ENCODE results near the gene SERINC4. TPM values are rescaled to one million over a fixed set of nuclear protein-coding genes. Genes with fewer than 3 reads are reported as not detected.
"Not testable (repeated sequence)": the region's sequence is repeated elsewhere in the genome, so short reads cannot be mapped to it uniquely, and the experiment has no call there.

SERINC4 gene
- total and polyA plus RNA-seq, 9 of the 15 experiments (the other 6 are each of a cell fraction or from before 2014, with no cell fraction given), result 0.14 to 0.86 (median 0.18) TPM; not detected in 2

GRCh38 chr15:43746903-43747309, 53.1 kb downstream of the SERINC4 start (continued):
- TF ChIP-seq RAD51 (IDR thresholded peaks at IDR 0.05; ENCODE audit: borderline replicate concordance, low read depth) (peak; percentile 39; the same call in 1 of the 2 replicates), NKRF (IDR thresholded peaks at IDR 0.05; ENCODE audit: borderline replicate concordance) (peak; percentile 66; the same call in 1 of the 2 replicates), GTF2E2 (tag; IDR thresholded peaks at IDR 0.05) (0 out of 2 replicates have a peak, but pooled peaks have one; percentile 26)

GRCh38 chr15:43746245-43746902, 53.6 kb downstream of the SERINC4 start, which contains the start of gene PDIA3:
TSS of gene PDIA3 (plus strand) at chr15:43746438. CDS start at chr15:43746540, 102 bp downstream.
- H3K27ac ChIP-seq (ENCODE audit: extremely low read depth, low read depth, low read length), result peak within 1 kb of the TSS; percentile 97
- peaks cover 28% of the 10 kb centered on the region for H3K36me3 ChIP-seq (ENCODE audit: control insufficient read depth, insufficient read depth, low read length)
- ATAC-seq, result peak; percentile 96
- H3K9me1 ChIP-seq (ENCODE audit: control insufficient read depth, insufficient read depth, low read length); in situ Hi-C loops (cut with MboI); CTCF ChIA-PET (ENCODE audit: low intra/inter-chr PET ratio); H3K9me3 ChIP-seq (replicated peaks; ENCODE audit: control insufficient read depth, insufficient read depth, low read depth, low read length); H3K27me3 ChIP-seq (ENCODE audit: control insufficient read depth in 2 of 2, insufficient read depth in 2 of 2, low read length in 2 of 2); FAIRE-seq; H4K20me1 ChIP-seq (replicated peaks; ENCODE audit: control insufficient read depth, insufficient read depth, low read length); BruUV-seq (replicated peaks); intact Hi-C loops (cut with micrococcal nuclease): not testable (repeated sequence)
- peak within 1 kb of the TSS; percentile 89 for H3K4me2 ChIP-seq (ENCODE audit: insufficient read depth, low read length)
- peak; percentile 93 to 96 (median 94) for DNase-seq (ENCODE audit: extremely low read depth in 1 of 4, low spot score in 3 of 4)
- H2AFZ ChIP-seq (ENCODE audit: low read depth, low read length), result peak within 1 kb of the TSS; percentile 76
- peaks cover 53% of the 10 kb centered on the region for H3K79me2 ChIP-seq (ENCODE audit: control insufficient read depth, insufficient read depth, low read length)
- H3K9ac ChIP-seq (ENCODE audit: insufficient read depth in 1 of 2, low read depth in 2 of 2, low read length in 2 of 2), result peak within 1 kb of the TSS; percentile 90 to 96
- peak within 1 kb of the TSS; percentile 83 for H3K4me3 ChIP-seq
- under 1% methylated on average over 35 of the region's 84 CpGs for WGBS (ENCODE audit: insufficient coverage, low coverage, missing lambda C conversion rate)
- peaks cover 11 to 15% of the 10 kb centered on the region in 2 experiments; a peak in 4 of 5 replicates for H3K4me1 ChIP-seq (replicated peaks in 1 of 2; ENCODE audit: control insufficient read depth in 2 of 2, insufficient read depth in 2 of 2, low read length in 2 of 2)
- POLR2A ChIA-PET, result interaction anchor here (0.6 to 2.2 kb wide), 11 partner anchors 8 to 204 kb away, joined by 3 to 9 read pairs (median 3); partner anchors contain the start of genes HYPK and MFAP1
- TF ChIP-seq KDM5B (IDR thresholded peaks at IDR 0.05; ENCODE audit: insufficient replicate concordance, low read depth, low read length) (peak; percentile 91), ATF6 (CRISPR knock-in tag; IDR thresholded peaks at IDR 0.05) (0 out of 2 replicates have a peak, but pooled peaks have one; percentile 73), AFF4 (CRISPR knock-in tag; IDR thresholded peaks at IDR 0.05) (peak; percentile 58; the same call in 1 of the 2 replicates), TAF1 (IDR thresholded peaks at IDR 0.05; ENCODE audit: control insufficient read depth, extremely low read depth, insufficient read depth, low read length, severe bottlenecking) (peak; percentile 81), E2F6 (IDR thresholded peaks at IDR 0.05; ENCODE audit: borderline replicate concordance in 1 of 2, extremely low read depth in 1 of 2, insufficient read depth in 1 of 2, insufficient read length in 1 of 2, low read depth in 1 of 2, low read length in 1 of 2, poor library complexity in 1 of 2, severe bottlenecking in 1 of 2) (peak; percentile 47 to 91)
